ENCODE measurements around the gene BNC2.
A peak's percentile ranks its signal among the peaks of the same experiment; 100 is the strongest.

The BNC2 gene

GRCh38 chr9:16623989-16624743, 246.3 kb downstream of the BNC2 start:
- TF ChIP-seq CTCF (IDR thresholded peaks at IDR 0.05; ENCODE audit: low read depth, low read length) = no peak
- no peak for DNase-seq (ENCODE audit: low read depth in 2 of 2)
- H3K4me3 ChIP-seq (replicated peaks in 1 of 2; ENCODE audit: low read depth in 2 of 2, low read length in 2 of 2) = no peak overlapping the region

- DNase-seq (ENCODE audit: low read depth in 2 of 2) = no peak
- no peak overlapping the region for H3K4me3 ChIP-seq (replicated peaks in 1 of 2; ENCODE audit: low read depth in 2 of 2, low read length in 2 of 2)
- no peak for TF ChIP-seq CTCF (IDR thresholded peaks at IDR 0.05; ENCODE audit: low read depth, low read length)
These were observed 247.9 kb downstream of the BNC2 start for GRCh38 chr9:16622541-16622940.

- TF ChIP-seq CTCF (IDR thresholded peaks at IDR 0.05; ENCODE audit: low read depth, low read length) = no peak
- no peak for DNase-seq (ENCODE audit: low read depth in 2 of 2)
- H3K4me3 ChIP-seq (replicated peaks in 1 of 2; ENCODE audit: low read depth in 2 of 2, low read length in 2 of 2) = no peak overlapping the region
These were observed 250.5 kb downstream of the BNC2 start for GRCh38 chr9:16619914-16620520.

GRCh38 chr9:16619402-16619801, 251.1 kb downstream of the BNC2 start:
- no peak for TF ChIP-seq CTCF (IDR thresholded peaks at IDR 0.05; ENCODE audit: low read depth, low read length)
- no peak overlapping the region for H3K4me3 ChIP-seq (replicated peaks in 1 of 2; ENCODE audit: low read depth in 2 of 2, low read length in 2 of 2)
- peak in 1 of 2 donors; percentile 11 for DNase-seq (ENCODE audit: low read depth in 2 of 2)

GRCh38 chr9:16618524-16618923, 251.9 kb downstream of the BNC2 start:
- no peak for TF ChIP-seq CTCF (IDR thresholded peaks at IDR 0.05; ENCODE audit: low read depth, low read length)
- no peak overlapping the region for H3K4me3 ChIP-seq (replicated peaks in 1 of 2; ENCODE audit: low read depth in 2 of 2, low read length in 2 of 2)
- no peak for DNase-seq (ENCODE audit: low read depth in 2 of 2)

- DNase-seq (ENCODE audit: low read depth in 2 of 2) = no peak
- H3K4me3 ChIP-seq (replicated peaks in 1 of 2; ENCODE audit: low read depth in 2 of 2, low read length in 2 of 2) = no peak overlapping the region
- no peak for TF ChIP-seq CTCF (IDR thresholded peaks at IDR 0.05; ENCODE audit: low read depth, low read length)
These were observed 253.8 kb downstream of the BNC2 start for GRCh38 chr9:16616686-16617085.
